ENCODE data around the gene WDFY4. TPM values are rescaled to one million over a fixed set of nuclear protein-coding genes. Genes with fewer than 3 reads are reported as not detected.

Gene WDFY4
- polyA plus RNA-seq, 1 of the 3 experiments (the other 2 are of a cell fraction) = not detected

DNA sequence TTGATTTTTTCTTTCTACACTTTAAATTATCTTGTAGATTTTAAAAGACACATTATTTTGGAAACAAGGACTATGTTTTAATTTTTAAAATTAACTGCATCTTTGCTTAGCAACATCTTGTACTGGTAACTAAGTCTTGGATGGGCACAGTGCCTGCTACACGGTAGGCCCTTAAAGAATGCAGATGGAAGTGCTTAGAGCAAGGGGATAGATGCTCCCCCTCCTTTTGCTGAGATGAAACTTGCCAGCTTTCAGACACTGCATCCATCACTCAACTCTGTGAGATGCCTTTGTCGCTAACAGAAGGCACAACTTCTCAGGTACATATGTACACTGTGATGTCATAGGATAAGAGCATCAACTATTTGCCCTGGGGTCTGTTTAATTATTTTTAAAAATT lies 151.1 kb downstream of the WDFY4 start:
- POLR2A ChIA-PET = no interaction called here

DNA sequence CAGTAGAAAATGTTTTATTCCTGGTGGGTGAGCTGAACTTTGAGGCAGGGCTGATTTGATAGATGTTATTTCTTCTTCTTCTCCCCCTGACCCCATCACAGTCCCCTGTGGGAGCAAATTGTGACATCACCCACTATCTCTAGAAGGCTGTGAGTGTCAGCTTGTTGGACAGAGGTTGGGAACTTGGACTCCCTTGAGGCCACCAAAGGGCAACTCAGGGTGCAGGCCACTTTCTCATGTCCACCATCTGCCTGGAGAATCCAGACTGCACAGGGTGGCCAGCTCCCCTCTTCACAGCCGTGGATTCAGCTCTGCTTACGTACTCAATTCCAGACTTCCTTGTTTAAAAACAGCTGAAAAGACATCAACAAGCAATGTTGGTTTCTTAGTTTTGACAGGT lies 151.9 kb downstream of the WDFY4 start:
- no peaks in the 10 kb centered on the region for H3K9me2 ChIP-seq
- no peaks in the 10 kb centered on the region for H3K9me3 ChIP-seq
- no peak for TF ChIP-seq FOXJ3 (CRISPR knock-in tag; IDR thresholded peaks at IDR 0.05)
- TF ChIP-seq, protein P1, sequence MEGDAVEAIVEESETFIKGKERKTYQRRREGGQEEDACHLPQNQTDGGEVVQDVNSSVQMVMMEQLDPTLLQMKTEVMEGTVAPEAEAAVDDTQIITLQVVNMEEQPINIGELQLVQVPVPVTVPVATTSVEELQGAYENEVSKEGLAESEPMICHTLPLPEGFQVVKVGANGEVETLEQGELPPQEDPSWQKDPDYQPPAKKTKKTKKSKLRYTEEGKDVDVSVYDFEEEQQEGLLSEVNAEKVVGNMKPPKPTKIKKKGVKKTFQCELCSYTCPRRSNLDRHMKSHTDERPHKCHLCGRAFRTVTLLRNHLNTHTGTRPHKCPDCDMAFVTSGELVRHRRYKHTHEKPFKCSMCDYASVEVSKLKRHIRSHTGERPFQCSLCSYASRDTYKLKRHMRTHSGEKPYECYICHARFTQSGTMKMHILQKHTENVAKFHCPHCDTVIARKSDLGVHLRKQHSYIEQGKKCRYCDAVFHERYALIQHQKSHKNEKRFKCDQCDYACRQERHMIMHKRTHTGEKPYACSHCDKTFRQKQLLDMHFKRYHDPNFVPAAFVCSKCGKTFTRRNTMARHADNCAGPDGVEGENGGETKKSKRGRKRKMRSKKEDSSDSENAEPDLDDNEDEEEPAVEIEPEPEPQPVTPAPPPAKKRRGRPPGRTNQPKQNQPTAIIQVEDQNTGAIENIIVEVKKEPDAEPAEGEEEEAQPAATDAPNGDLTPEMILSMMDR (IDR thresholded peaks at IDR 0.05) = no peak
- TF ChIP-seq, protein P2, sequence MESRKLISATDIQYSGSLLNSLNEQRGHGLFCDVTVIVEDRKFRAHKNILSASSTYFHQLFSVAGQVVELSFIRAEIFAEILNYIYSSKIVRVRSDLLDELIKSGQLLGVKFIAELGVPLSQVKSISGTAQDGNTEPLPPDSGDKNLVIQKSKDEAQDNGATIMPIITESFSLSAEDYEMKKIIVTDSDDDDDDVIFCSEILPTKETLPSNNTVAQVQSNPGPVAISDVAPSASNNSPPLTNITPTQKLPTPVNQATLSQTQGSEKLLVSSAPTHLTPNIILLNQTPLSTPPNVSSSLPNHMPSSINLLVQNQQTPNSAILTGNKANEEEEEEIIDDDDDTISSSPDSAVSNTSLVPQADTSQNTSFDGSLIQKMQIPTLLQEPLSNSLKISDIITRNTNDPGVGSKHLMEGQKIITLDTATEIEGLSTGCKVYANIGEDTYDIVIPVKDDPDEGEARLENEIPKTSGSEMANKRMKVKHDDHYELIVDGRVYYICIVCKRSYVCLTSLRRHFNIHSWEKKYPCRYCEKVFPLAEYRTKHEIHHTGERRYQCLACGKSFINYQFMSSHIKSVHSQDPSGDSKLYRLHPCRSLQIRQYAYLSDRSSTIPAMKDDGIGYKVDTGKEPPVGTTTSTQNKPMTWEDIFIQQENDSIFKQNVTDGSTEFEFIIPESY (IDR thresholded peaks at IDR 0.05; ENCODE audit: borderline replicate concordance, low read depth) = no peak
- no peak for TF ChIP-seq RAD21 (IDR thresholded peaks at IDR 0.05; ENCODE audit: low read length)
- TF ChIP-seq RFX5 (IDR thresholded peaks at IDR 0.05; ENCODE audit: low read length) = no peak
- TF ChIP-seq SIN3A (IDR thresholded peaks at IDR 0.05; ENCODE audit: borderline replicate concordance, low read depth, low read length) = no peak
- H3K9ac ChIP-seq = no peak overlapping the region
- H3F3A ChIP-seq (replicated peaks; ENCODE audit: insufficient read depth) = no peaks in the 10 kb centered on the region
- H3K36me3 ChIP-seq (replicated peaks in 1 of 2; ENCODE audit: control insufficient read depth in 1 of 2, insufficient read depth in 2 of 2, low read length in 1 of 2) = no peaks in the 10 kb centered on the region
- no peak overlapping the region for H2AFZ ChIP-seq (ENCODE audit: low read depth)
- H3K27ac ChIP-seq (ENCODE audit: low read depth in 2 of 2, low read length in 1 of 2) = no peak overlapping the region
- no peak for DNase-seq
- no peaks in the 10 kb centered on the region for H3K79me2 ChIP-seq (ENCODE audit: insufficient read depth)
- ChIA-PET CTCF (no interaction called here), POLR2A (no interaction called here)
- H3K4me1 ChIP-seq (ENCODE audit: control insufficient read depth in 1 of 2, insufficient read depth in 2 of 2, low read depth in 1 of 2, low read length in 1 of 2) = no peaks in the 10 kb centered on the region
- WGBS (ENCODE audit: low lambda C conversion rate) = 36% methylated on average over 2 of the region's 2 CpGs
- H3K4me2 ChIP-seq = no peak overlapping the region
- H4K20me1 ChIP-seq (ENCODE audit: insufficient read depth) = no peaks in the 10 kb centered on the region
- H3K4me3 ChIP-seq (ENCODE audit: low read depth in 2 of 2, low read length in 1 of 2) = no peak overlapping the region
- H3K27me3 ChIP-seq (ENCODE audit: insufficient read depth) = no peaks in the 10 kb centered on the region

More for the DNA sequence above, 151.1 kb downstream of the WDFY4 start:
- H3K9ac ChIP-seq = no peak overlapping the region
- no peaks in the 10 kb centered on the region for H3K9me3 ChIP-seq
- CTCF ChIA-PET = no interaction called here
- H3K27ac ChIP-seq (ENCODE audit: low read depth in 2 of 2, low read length in 1 of 2) = no peak overlapping the region
- 4% methylated on average over 2 of the region's 2 CpGs for WGBS (ENCODE audit: low lambda C conversion rate)
- no peaks in the 10 kb centered on the region for H3K79me2 ChIP-seq (ENCODE audit: insufficient read depth)
- H3K27me3 ChIP-seq (ENCODE audit: insufficient read depth) = no peaks in the 10 kb centered on the region
- H3F3A ChIP-seq (replicated peaks; ENCODE audit: insufficient read depth) = no peaks in the 10 kb centered on the region
- H2AFZ ChIP-seq (ENCODE audit: low read depth) = no peak overlapping the region
- TF ChIP-seq SIN3A (IDR thresholded peaks at IDR 0.05; ENCODE audit: borderline replicate concordance, low read depth, low read length) = no peak
- TF ChIP-seq, protein P3, sequence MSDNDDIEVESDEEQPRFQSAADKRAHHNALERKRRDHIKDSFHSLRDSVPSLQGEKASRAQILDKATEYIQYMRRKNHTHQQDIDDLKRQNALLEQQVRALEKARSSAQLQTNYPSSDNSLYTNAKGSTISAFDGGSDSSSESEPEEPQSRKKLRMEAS (IDR thresholded peaks at IDR 0.05; ENCODE audit: low read depth) = no peak
- TF ChIP-seq, protein P4, sequence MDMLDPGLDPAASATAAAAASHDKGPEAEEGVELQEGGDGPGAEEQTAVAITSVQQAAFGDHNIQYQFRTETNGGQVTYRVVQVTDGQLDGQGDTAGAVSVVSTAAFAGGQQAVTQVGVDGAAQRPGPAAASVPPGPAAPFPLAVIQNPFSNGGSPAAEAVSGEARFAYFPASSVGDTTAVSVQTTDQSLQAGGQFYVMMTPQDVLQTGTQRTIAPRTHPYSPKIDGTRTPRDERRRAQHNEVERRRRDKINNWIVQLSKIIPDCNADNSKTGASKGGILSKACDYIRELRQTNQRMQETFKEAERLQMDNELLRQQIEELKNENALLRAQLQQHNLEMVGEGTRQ (IDR thresholded peaks at IDR 0.05; ENCODE audit: borderline replicate concordance, low read depth, low read length) = no peak
- TF ChIP-seq, protein P5, sequence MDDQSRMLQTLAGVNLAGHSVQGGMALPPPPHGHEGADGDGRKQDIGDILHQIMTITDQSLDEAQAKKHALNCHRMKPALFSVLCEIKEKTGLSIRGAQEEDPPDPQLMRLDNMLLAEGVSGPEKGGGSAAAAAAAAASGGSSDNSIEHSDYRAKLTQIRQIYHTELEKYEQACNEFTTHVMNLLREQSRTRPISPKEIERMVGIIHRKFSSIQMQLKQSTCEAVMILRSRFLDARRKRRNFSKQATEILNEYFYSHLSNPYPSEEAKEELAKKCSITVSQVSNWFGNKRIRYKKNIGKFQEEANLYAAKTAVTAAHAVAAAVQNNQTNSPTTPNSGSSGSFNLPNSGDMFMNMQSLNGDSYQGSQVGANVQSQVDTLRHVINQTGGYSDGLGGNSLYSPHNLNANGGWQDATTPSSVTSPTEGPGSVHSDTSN (IDR thresholded peaks at IDR 0.05) = no peak
- no peak for TF ChIP-seq EZH2phosphoT487 (IDR thresholded peaks at IDR 0.05; ENCODE audit: borderline replicate concordance, low read depth)
- TF ChIP-seq, protein P6, sequence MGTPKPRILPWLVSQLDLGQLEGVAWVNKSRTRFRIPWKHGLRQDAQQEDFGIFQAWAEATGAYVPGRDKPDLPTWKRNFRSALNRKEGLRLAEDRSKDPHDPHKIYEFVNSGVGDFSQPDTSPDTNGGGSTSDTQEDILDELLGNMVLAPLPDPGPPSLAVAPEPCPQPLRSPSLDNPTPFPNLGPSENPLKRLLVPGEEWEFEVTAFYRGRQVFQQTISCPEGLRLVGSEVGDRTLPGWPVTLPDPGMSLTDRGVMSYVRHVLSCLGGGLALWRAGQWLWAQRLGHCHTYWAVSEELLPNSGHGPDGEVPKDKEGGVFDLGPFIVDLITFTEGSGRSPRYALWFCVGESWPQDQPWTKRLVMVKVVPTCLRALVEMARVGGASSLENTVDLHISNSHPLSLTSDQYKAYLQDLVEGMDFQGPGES (IDR thresholded peaks at IDR 0.05; ENCODE audit: low read depth, low read length) = no peak
- no peak for TF ChIP-seq TCF12 (IDR thresholded peaks at IDR 0.05)
- no peak for TF ChIP-seq GABPA (IDR thresholded peaks at IDR 0.05; ENCODE audit: low read depth)
- no peak for TF ChIP-seq GATA2 (CRISPR knock-in tag; IDR thresholded peaks at IDR 0.05)
- no peak for TF ChIP-seq RFX5 (IDR thresholded peaks at IDR 0.05; ENCODE audit: low read length)
- H4K20me1 ChIP-seq (ENCODE audit: insufficient read depth) = no peaks in the 10 kb centered on the region
- H3K9me2 ChIP-seq = no peaks in the 10 kb centered on the region
- H3K36me3 ChIP-seq (replicated peaks in 1 of 2; ENCODE audit: control insufficient read depth in 1 of 2, insufficient read depth in 2 of 2, low read length in 1 of 2) = no peaks in the 10 kb centered on the region
- DNase-seq = no peak
- H3K4me2 ChIP-seq = no peak overlapping the region
- H3K4me1 ChIP-seq (ENCODE audit: control insufficient read depth in 1 of 2, insufficient read depth in 2 of 2, low read depth in 1 of 2, low read length in 1 of 2) = no peaks in the 10 kb centered on the region
- no peak overlapping the region for H3K4me3 ChIP-seq (ENCODE audit: low read depth in 2 of 2, low read length in 1 of 2)
